Right lobe of liver (tissue), 6 donors: ENCODE measurements around the gene ADCY5. TPM values are rescaled to one million over a fixed set of nuclear protein-coding genes. Genes with fewer than 3 reads are reported as not detected.

ENCODE experiments used
- ATAC-seq, 4 donors: fragments of 200-7000 bp; cut with Tn5 transposase; one replicate each; pipeline ENCODE4 v1.9.1; 2020; ENCODE audit warnings: mild to moderate bottlenecking in 4 of 4, moderate library complexity in 4 of 4
- DNase-seq, 3 donors: peaks; one replicate each; pipeline ENCODE4 v3.0.0-alpha.2; 2020
- H3K27ac ChIP-seq, 3 donors: fragments of 200-600 bp; one replicate each; pipeline ENCODE4 v1.8.0; 2022
- H3K27me3 ChIP-seq, 2 donors: fragments of 200-600 bp; one replicate each; pipeline ENCODE4 v1.8.0; 2022
- H3K36me3 ChIP-seq, 4 donors: fragments of 200-600 bp; sonication (generic) in 1 of 4; one replicate each; pipeline versions ENCODE4 v1.5.1 to v1.8.0; 2017 to 2022; ENCODE audit warnings: control low read depth in 1 of 4
- H3K4me1 ChIP-seq, 4 donors: fragments of 200-600 bp; sonication (generic) in 1 of 4; one replicate each; pipeline versions ENCODE4 v1.5.1 to v1.8.0; 2017 to 2022; ENCODE audit warnings: control low read depth in 1 of 4
- H3K4me3 ChIP-seq, 3 donors: fragments of 200-600 bp; one replicate each; pipeline ENCODE4 v1.8.0; 2022
- H3K9me3 ChIP-seq, 4 donors: fragments of 200-600 bp; sonication (generic) in 1 of 4; one replicate each; pipeline versions ENCODE4 v1.5.1 to v1.8.0; 2017 to 2022; ENCODE audit warnings: control low read depth in 1 of 4
- POLR2A ChIP-seq: fragments of 450-650 bp; IDR thresholded peaks from one replicate; pipeline ENCODE4 v1.6.1; 2017; ENCODE audit warnings: antibody characterized with exemption, mild to moderate bottlenecking
- WGBS: methylation state at CpG from one replicate; pipeline ENCODE4 v1.1.6; 2018; ENCODE audit warnings: low coverage, low lambda C conversion rate; ENCODE audit not compliant: insufficient coverage; ENCODE audit errors: missing lambda C conversion rate; 5-methylcytosine and 5-hydroxymethylcytosine counted together
- intact Hi-C, 2 donors: fragments of 100-400 bp; cut with DNase I; formaldehyde crosslinking; loops; one replicate each; pipeline versions ENCODE4 v1.11.2 to v1.14.1; 2022
- total RNA-seq, 6 experiments: library from RNA; depleted of rRNA in 2 of 6; stranded (reverse); fragments of >200 nt in 2 of 6; fragmentation: NEBNext Ultra II Directional in 3 of 6; extraction: Animal tissue kit (Norgen Biotek cat#: 25700) in 3 of 6; gene quantifications; one replicate each; pipeline versions ENCODE4 v1.1.0 to v1.2.4, GENCODE V29; 2016 to 2023
- TF ChIP-seq, protein P1 (sequence below), 4 donors: fragments of 200-600 bp in 3 of 4; fragments of 450-650 bp in 1 of 4; IDR thresholded peaks; one replicate each; pipeline versions ENCODE4 v1.5.1 to v1.8.0; 2016 to 2022; ENCODE audit warnings: antibody characterized with exemption in 4 of 4, mild to moderate bottlenecking in 2 of 4
- donor health status: DM: no; HTN: yes; CAD: no.
- donor health status: DM: no; HTN: no; CAD: no.
- donor health status: DM: no; HTN: no; CAD: no.
- donor health status: DM: no; HTN: yes; CAD: no.
- donor health status: DM: no; HTN: yes; CAD: no.

Gene ADCY5
- total RNA-seq, 6 experiments from 2014 or later: 1.9 to 3.7 (median 2.7) TPM

DNA sequence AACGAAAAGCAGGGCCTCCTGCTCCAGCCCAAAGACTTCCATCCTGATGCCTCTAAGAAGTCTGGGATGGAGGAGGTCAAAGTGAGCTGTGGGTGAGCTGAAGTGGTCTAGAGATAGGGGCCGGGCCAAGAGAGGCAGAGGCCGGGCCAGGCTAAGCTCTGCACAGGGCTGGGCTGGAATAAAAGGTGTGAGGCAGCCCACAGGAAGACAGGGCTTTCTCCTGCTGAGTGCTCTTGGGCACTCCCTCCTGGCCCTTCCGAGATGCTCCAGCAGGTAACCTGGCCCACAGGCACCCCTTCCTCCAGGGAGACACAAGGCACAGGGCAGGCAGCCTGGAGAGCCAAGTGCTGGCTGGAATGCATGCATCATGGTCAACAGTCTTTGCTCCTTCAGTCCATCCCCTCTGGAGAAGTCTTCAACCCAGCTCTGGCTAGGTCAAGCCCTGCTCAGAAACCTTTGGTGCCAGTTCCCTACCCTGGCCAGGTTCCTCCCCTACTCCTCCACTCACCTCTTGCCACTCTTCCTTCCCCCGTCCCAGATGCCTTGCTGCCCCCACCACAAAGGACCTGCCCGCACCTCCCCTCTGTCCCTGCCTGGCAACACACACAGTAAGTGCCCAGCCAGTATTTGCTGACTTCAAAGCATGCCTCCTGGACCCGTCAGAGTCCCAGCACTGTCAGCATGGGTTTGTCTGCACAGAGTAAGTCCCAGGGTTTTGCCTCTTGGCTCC lies 153.6 kb downstream of the ADCY5 start:
- intact Hi-C loops: no loop called here
- Histone ChIP-seq H3K27ac (no peak overlapping the region), H3K9me3 (no peaks in the 10 kb centered on the region), H3K4me1 (no peaks in the 10 kb centered on the region), H3K27me3 (no peaks in the 10 kb centered on the region), H3K36me3 (no peaks in the 10 kb centered on the region), H3K4me3 (no peak overlapping the region)
- ATAC-seq: peak in 2 of 4 donors; percentile 5 to 17
- TF ChIP-seq, protein P1, sequence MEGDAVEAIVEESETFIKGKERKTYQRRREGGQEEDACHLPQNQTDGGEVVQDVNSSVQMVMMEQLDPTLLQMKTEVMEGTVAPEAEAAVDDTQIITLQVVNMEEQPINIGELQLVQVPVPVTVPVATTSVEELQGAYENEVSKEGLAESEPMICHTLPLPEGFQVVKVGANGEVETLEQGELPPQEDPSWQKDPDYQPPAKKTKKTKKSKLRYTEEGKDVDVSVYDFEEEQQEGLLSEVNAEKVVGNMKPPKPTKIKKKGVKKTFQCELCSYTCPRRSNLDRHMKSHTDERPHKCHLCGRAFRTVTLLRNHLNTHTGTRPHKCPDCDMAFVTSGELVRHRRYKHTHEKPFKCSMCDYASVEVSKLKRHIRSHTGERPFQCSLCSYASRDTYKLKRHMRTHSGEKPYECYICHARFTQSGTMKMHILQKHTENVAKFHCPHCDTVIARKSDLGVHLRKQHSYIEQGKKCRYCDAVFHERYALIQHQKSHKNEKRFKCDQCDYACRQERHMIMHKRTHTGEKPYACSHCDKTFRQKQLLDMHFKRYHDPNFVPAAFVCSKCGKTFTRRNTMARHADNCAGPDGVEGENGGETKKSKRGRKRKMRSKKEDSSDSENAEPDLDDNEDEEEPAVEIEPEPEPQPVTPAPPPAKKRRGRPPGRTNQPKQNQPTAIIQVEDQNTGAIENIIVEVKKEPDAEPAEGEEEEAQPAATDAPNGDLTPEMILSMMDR (IDR thresholded peaks at IDR 0.05): no peak
- no peak for TF ChIP-seq POLR2A
- DNase-seq: no peak
- 60% methylated on average over 4 of the region's 7 CpGs for WGBS

DNA sequence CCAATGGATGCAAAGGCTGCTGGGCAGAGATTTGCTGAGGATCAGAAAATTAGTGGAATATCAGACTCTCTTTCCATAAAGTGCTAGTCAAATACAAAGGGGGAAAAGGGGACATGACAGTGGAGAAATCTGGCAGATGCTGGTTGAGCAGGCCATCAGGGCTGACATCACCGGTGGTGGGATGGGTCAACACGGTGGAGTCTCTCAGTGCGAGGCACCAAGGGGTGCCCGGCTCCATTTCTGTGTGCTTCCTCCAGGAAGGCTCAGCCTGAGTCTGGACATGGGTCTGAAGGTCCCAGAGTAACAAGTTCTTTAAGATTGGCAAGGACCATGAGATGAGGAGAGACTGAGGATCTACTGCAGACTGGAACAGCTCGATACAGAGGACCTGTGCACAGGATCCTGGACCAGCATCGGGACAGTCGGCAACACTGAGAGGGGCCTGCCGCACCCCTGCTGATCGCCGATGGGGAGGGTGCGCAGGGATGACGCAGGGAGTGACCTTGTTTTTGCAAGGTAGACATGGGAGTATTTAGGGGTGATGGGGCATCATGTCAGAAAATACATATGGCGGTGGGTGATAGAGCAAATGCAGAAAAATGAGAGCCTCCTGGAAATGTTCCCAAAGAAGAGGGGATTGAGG lies 154.5 kb downstream of the ADCY5 start:
- H3K4me3 ChIP-seq: no peak overlapping the region
- no peak for DNase-seq
- H3K36me3 ChIP-seq: no peaks in the 10 kb centered on the region
- H3K27me3 ChIP-seq: no peaks in the 10 kb centered on the region
- TF ChIP-seq, protein P1 (IDR thresholded peaks at IDR 0.05): no peak
- no peak for TF ChIP-seq POLR2A
- no peaks in the 10 kb centered on the region for H3K4me1 ChIP-seq
- intact Hi-C loops: no loop called here
- ATAC-seq: no peak
- no peak overlapping the region for H3K27ac ChIP-seq
- H3K9me3 ChIP-seq: no peaks in the 10 kb centered on the region
- 90% methylated on average over 4 of the region's 13 CpGs for WGBS

DNA sequence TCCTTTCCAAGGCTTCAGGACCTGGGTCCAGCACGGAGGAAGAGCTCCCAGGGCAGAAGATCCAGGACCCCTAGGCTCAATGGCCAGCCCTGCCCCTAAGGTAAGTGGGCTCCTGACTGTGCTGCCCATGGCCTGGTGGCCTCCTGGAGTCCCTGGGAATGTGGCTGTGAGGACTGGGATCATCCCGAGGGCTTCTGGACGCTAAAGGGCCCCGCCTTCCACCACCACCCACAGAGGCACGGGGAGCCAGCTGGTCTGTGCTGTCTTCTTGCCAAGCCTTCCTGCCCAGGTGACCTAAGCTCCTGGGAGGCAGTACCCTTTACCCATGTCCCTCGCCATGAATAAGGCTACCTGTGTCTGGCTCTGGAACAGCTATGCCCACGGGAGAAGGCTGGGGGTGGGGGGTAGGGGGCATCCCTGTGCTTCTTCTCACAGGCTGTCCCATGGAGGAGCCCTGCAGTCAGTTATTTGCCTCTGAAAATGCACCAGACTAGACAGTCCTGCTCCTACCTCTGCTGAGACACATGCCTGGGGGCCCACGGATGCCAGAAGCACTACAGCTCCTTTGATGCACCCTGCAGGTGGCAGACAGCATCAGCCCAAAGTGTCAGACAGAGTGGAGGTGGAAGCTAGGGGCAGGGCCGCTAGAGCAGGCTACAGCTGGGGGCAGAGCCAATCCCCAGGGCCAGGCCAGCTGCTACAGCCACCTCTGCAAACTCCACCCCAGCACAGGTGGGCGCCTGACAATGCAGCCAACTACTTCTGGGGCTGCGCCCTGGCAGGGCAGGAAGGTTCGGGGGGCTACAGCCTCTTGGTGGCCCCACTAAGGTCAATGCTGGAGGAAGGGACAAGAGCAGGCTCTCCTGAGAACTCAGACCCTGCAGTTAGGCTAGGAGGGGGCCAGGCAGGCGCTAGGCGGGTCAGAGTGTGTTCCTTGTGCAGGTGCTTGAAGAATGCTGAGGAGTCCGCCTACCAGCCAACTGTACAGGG lies 156.3 kb downstream of the ADCY5 start:
- H3K27me3 ChIP-seq: no peaks in the 10 kb centered on the region
- no peak for TF ChIP-seq POLR2A
- TF ChIP-seq, protein P1 (IDR thresholded peaks at IDR 0.05): no peak
- DNase-seq: peak in 1 of 3 donors; percentile 39
- H3K9me3 ChIP-seq: no peaks in the 10 kb centered on the region
- no peak for ATAC-seq
- H3K36me3 ChIP-seq: no peaks in the 10 kb centered on the region
- no peaks in the 10 kb centered on the region for H3K4me1 ChIP-seq
- intact Hi-C loops: no loop called here
- 55% methylated on average over 4 of the region's 15 CpGs for WGBS
- H3K4me3 ChIP-seq: no peak overlapping the region
- H3K27ac ChIP-seq: no peak overlapping the region

DNA sequence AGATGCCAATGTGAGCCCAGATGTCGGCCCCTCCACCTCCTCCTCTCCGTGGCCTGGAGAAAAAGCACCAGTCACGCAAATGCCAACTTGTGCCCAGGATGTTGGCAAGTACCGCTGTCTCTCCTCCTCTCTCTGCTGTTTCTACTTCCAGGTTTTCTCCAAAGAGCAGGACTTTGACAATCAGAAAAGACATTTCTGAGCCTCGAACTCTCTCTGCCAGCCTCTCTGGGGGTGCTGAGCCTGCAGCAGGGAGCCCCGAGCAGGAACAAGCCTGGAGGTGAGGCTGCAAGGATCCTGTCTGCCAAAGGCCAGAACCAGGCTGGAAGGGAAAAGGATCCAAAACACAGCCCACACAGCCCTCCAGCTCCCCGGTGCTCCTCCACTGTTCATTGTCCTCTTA lies 157.5 kb downstream of the ADCY5 start:
- H3K4me1 ChIP-seq: no peaks in the 10 kb centered on the region
- TF ChIP-seq POLR2A: no peak
- TF ChIP-seq, protein P1 (IDR thresholded peaks at IDR 0.05): no peak
- DNase-seq (peak in 1 of 3 donors; percentile 31), ATAC-seq (no peak)
- H3K4me3 ChIP-seq: no peak overlapping the region
- H3K27ac ChIP-seq: no peak overlapping the region
- 86% methylated on average over 4 of the region's 7 CpGs for WGBS
- H3K27me3 ChIP-seq: no peaks in the 10 kb centered on the region
- no peaks in the 10 kb centered on the region for H3K36me3 ChIP-seq
- intact Hi-C loops: no loop called here
- H3K9me3 ChIP-seq: no peaks in the 10 kb centered on the region
